Activated CD8-positive, alpha-beta memory T cell treated with anti-CD3 and anti-CD28 coated beads, Interleukin-2, amount 10 ng/mL, durations not matched to agents 7 days and 5 days (primary cell): Measurements from ENCODE around the gene MYO10. TPM values are rescaled to one million over a fixed set of nuclear protein-coding genes. Genes with fewer than 3 reads are reported as not detected.

ENCODE experiments used
- ATAC-seq: fragments of 150-1000 bp; cut with Tn5 transposase; one replicate; pipeline ENCODE4 v1.10.0; 2021; ENCODE audit warnings: moderate library complexity
- CTCF ChIA-PET: fragments of 350-600 bp; sonication (Branson Sonifier 250); formaldehyde crosslinking; loops from one replicate; lab custom pipeline; 2021; ENCODE audit warnings: antibody characterized with exemption; lab: Charles Lee
- DNase-seq: peaks from one replicate; pipeline ENCODE4 v3.0.0-alpha.2; 2020
- H3K27ac Mint-ChIP-seq: one replicate; pipeline ENCODE4 v1.8.0; 2021; ENCODE audit warnings: mild to moderate bottlenecking, mixed read lengths
- H3K27me3 Mint-ChIP-seq: one replicate; pipeline ENCODE4 v1.8.0; 2021; ENCODE audit warnings: mixed read lengths
- H3K36me3 Mint-ChIP-seq: one replicate; pipeline ENCODE4 v1.8.0; 2021; ENCODE audit warnings: mild to moderate bottlenecking, mixed read lengths
- H3K4me1 Mint-ChIP-seq: one replicate; pipeline ENCODE4 v1.8.0; 2021; ENCODE audit warnings: mixed read lengths
- H3K4me3 Mint-ChIP-seq: one replicate; pipeline ENCODE4 v1.8.0; 2021; ENCODE audit warnings: mild to moderate bottlenecking, moderate library complexity, mixed read lengths
- H3K9me3 Mint-ChIP-seq: one replicate; pipeline ENCODE4 v1.8.0; 2022; ENCODE audit warnings: low read depth, mixed read lengths
- total RNA-seq, 2 experiments: library from RNA; stranded (reverse); gene quantifications; one replicate each; pipeline ENCODE4 v1.2.3, GENCODE V29; 2021

MYO10 gene
- total RNA-seq, 2 experiments from 2014 or later: not detected

- ATAC-seq: no peak
- no peaks in the 10 kb centered on the region for H3K36me3 Mint-ChIP-seq
- peak; percentile 43 for DNase-seq
- CTCF ChIA-PET: no interaction called here
- H3K9me3 Mint-ChIP-seq: no peaks in the 10 kb centered on the region
- peaks cover 8% of the 10 kb centered on the region for H3K4me1 Mint-ChIP-seq
- no peak overlapping the region for H3K4me3 Mint-ChIP-seq
- no peak overlapping the region for H3K27ac Mint-ChIP-seq
- H3K27me3 Mint-ChIP-seq: peaks cover 55% of the 10 kb centered on the region
These were observed 2.0 kb downstream of the MYO10 start for GRCh38 chr5:16934123-16934522.

- CTCF ChIA-PET: no interaction called here
- Mint-ChIP-seq H3K27ac (no peak overlapping the region), H3K9me3 (no peaks in the 10 kb centered on the region), H3K36me3 (no peaks in the 10 kb centered on the region), H3K4me1 (peaks cover 8% of the 10 kb centered on the region), H3K4me3 (no peak overlapping the region), H3K27me3 (peaks cover 53% of the 10 kb centered on the region)
- ATAC-seq (no peak), DNase-seq (no peak)
These were observed 2.8 kb downstream of the MYO10 start for GRCh38 chr5:16933337-16933736.

GRCh38 chr5:16932401-16932800 lies 3.7 kb downstream of the MYO10 start:
- no peak for ATAC-seq
- H3K4me1 Mint-ChIP-seq: peaks cover 8% of the 10 kb centered on the region
- H3K36me3 Mint-ChIP-seq: no peaks in the 10 kb centered on the region
- CTCF ChIA-PET: no interaction called here
- H3K9me3 Mint-ChIP-seq: no peaks in the 10 kb centered on the region
- no peak overlapping the region for H3K27ac Mint-ChIP-seq
- H3K4me3 Mint-ChIP-seq: no peak overlapping the region
- peaks cover 44% of the 10 kb centered on the region for H3K27me3 Mint-ChIP-seq
- no peak for DNase-seq

GRCh38 chr5:16931334-16932110 lies 4.6 kb downstream of the MYO10 start:
- peaks cover 6% of the 10 kb centered on the region for H3K4me1 Mint-ChIP-seq
- no peaks in the 10 kb centered on the region for H3K36me3 Mint-ChIP-seq
- DNase-seq (no peak), ATAC-seq (no peak)
- CTCF ChIA-PET: no interaction called here
- H3K27ac Mint-ChIP-seq: no peak overlapping the region
- no peaks in the 10 kb centered on the region for H3K9me3 Mint-ChIP-seq
- H3K27me3 Mint-ChIP-seq: peaks cover 35% of the 10 kb centered on the region
- H3K4me3 Mint-ChIP-seq: no peak overlapping the region

GRCh38 chr5:16930496-16930895 lies 5.6 kb downstream of the MYO10 start:
- no peak for DNase-seq
- Mint-ChIP-seq H3K27me3 (peaks cover 29% of the 10 kb centered on the region), H3K4me1 (peaks cover 4% of the 10 kb centered on the region), H3K27ac (no peak overlapping the region), H3K9me3 (no peaks in the 10 kb centered on the region), H3K36me3 (no peaks in the 10 kb centered on the region), H3K4me3 (no peak overlapping the region)
- CTCF ChIA-PET: no interaction called here
- ATAC-seq: no peak

- no peak overlapping the region for H3K4me3 Mint-ChIP-seq
- DNase-seq: no peak
These were observed 6.3 kb downstream of the MYO10 start for GRCh38 chr5:16929831-16930230.

GRCh38 chr5:16929347-16929746 lies 6.7 kb downstream of the MYO10 start:
- Mint-ChIP-seq H3K4me1 (peaks cover 1% of the 10 kb centered on the region), H3K27ac (no peak overlapping the region), H3K27me3 (peaks cover 19% of the 10 kb centered on the region), H3K4me3 (no peak overlapping the region), H3K36me3 (no peaks in the 10 kb centered on the region), H3K9me3 (no peaks in the 10 kb centered on the region)
- ATAC-seq: no peak
- CTCF ChIA-PET: no interaction called here
- no peak for DNase-seq

More at GRCh38 chr5:16929831-16930230, 6.3 kb downstream of the MYO10 start:
- no peak overlapping the region for H3K27ac Mint-ChIP-seq
- CTCF ChIA-PET: no interaction called here
- no peak for ATAC-seq
- H3K36me3 Mint-ChIP-seq: no peaks in the 10 kb centered on the region
- H3K27me3 Mint-ChIP-seq: peaks cover 24% of the 10 kb centered on the region
- no peaks in the 10 kb centered on the region for H3K9me3 Mint-ChIP-seq
- H3K4me1 Mint-ChIP-seq: peaks cover 1% of the 10 kb centered on the region

- Mint-ChIP-seq H3K36me3 (no peaks in the 10 kb centered on the region), H3K9me3 (no peaks in the 10 kb centered on the region), H3K27ac (no peak overlapping the region), H3K4me3 (no peak overlapping the region), H3K27me3 (peaks cover 4% of the 10 kb centered on the region), H3K4me1 (no peaks in the 10 kb centered on the region)
- ATAC-seq (no peak), DNase-seq (no peak)
- CTCF ChIA-PET: no interaction called here
These were observed 8.5 kb downstream of the MYO10 start for GRCh38 chr5:16927613-16928012.

- Mint-ChIP-seq H3K9me3 (no peaks in the 10 kb centered on the region), H3K4me1 (no peaks in the 10 kb centered on the region), H3K4me3 (no peak overlapping the region), H3K36me3 (no peaks in the 10 kb centered on the region), H3K27me3 (no peaks in the 10 kb centered on the region), H3K27ac (no peak overlapping the region)
- CTCF ChIA-PET: no interaction called here
- ATAC-seq (no peak), DNase-seq (no peak)
These were observed 9.7 kb downstream of the MYO10 start for GRCh38 chr5:16926417-16926816.

- Mint-ChIP-seq H3K4me3 (no peak overlapping the region), H3K4me1 (no peaks in the 10 kb centered on the region), H3K27ac (no peak overlapping the region), H3K36me3 (no peaks in the 10 kb centered on the region), H3K9me3 (no peaks in the 10 kb centered on the region), H3K27me3 (no peaks in the 10 kb centered on the region)
- CTCF ChIA-PET: no interaction called here
- DNase-seq (no peak), ATAC-seq (no peak)
These were observed 11.9 kb downstream of the MYO10 start for GRCh38 chr5:16924206-16924605.

- Mint-ChIP-seq H3K4me3 (no peak overlapping the region), H3K9me3 (no peaks in the 10 kb centered on the region), H3K4me1 (no peaks in the 10 kb centered on the region), H3K36me3 (no peaks in the 10 kb centered on the region), H3K27ac (no peak overlapping the region), H3K27me3 (no peaks in the 10 kb centered on the region)
- DNase-seq: no peak
- CTCF ChIA-PET: no interaction called here
- no peak for ATAC-seq
These were observed 13.7 kb downstream of the MYO10 start for GRCh38 chr5:16922430-16922829.

GRCh38 chr5:16921211-16921610 lies 14.9 kb downstream of the MYO10 start:
- ATAC-seq (no peak), DNase-seq (no peak)
- no peaks in the 10 kb centered on the region for H3K4me1 Mint-ChIP-seq
- CTCF ChIA-PET: no interaction called here
- H3K9me3 Mint-ChIP-seq: no peaks in the 10 kb centered on the region
- no peaks in the 10 kb centered on the region for H3K27me3 Mint-ChIP-seq
- H3K27ac Mint-ChIP-seq: no peak overlapping the region
- no peaks in the 10 kb centered on the region for H3K36me3 Mint-ChIP-seq
- no peak overlapping the region for H3K4me3 Mint-ChIP-seq

GRCh38 chr5:16920109-16920816 lies 15.8 kb downstream of the MYO10 start:
- Mint-ChIP-seq H3K4me3 (no peak overlapping the region), H3K36me3 (no peaks in the 10 kb centered on the region), H3K9me3 (no peaks in the 10 kb centered on the region), H3K27me3 (no peaks in the 10 kb centered on the region), H3K4me1 (no peaks in the 10 kb centered on the region), H3K27ac (no peak overlapping the region)
- no peak for ATAC-seq
- CTCF ChIA-PET: no interaction called here
- DNase-seq: no peak
